IMR-90 (cell line): Measurements from ENCODE around the gene ZNF469. TPM values are rescaled to one million over a fixed set of nuclear protein-coding genes. Genes with fewer than 3 reads are reported as not detected.

ENCODE experiments used
- ATAC-seq: fragments of 200-7000 bp; cut with Tn5 transposase; 2 replicates; pipeline ENCODE4 v1.9.1; 2020; ENCODE audit warnings: low read depth, mild to moderate bottlenecking, moderate library complexity
- BruUV-seq: library from RNA; stranded (reverse); fragments of 400-500 nt; replicated peaks from 2 replicates; lab custom pipeline; 2021; lab: Mats Ljungman, UMichigan
- CTCF ChIA-PET: fragments of 300-600 bp; formaldehyde crosslinking; extraction: SDS; loops from one replicate; lab custom pipeline; 2021; ENCODE audit warnings: antibody characterized with exemption; lab: Yijun Ruan, JAX
- POLR2A ChIA-PET: fragments of 300-600 bp; sonication (Branson Sonifier 250); formaldehyde crosslinking; loops from one replicate; lab custom pipeline; 2022; ENCODE audit warnings: antibody characterized with exemption; ENCODE audit not compliant: unreplicated experiment; lab: Charles Lee
- DNase-seq: peaks from one replicate; pipeline ENCODE4 v3.0.0; 2013
- H2AFZ ChIP-seq: replicated peaks from 2 replicates; pipeline ENCODE3; 2013; ENCODE audit warnings: low read length, mild to moderate bottlenecking; ENCODE audit not compliant: poor library complexity
- H2AK5ac ChIP-seq: 2 replicates; pipeline ENCODE4 v1.6.1; 2013; ENCODE audit warnings: low read depth, low read length, inconsistent platforms
- H2AK9ac ChIP-seq: replicated peaks from 2 replicates; pipeline ENCODE3; 2013; ENCODE audit warnings: mild to moderate bottlenecking, low read depth, low read length, moderate library complexity; ENCODE audit not compliant: poor library complexity
- H2BK120ac ChIP-seq: 2 replicates; pipeline ENCODE4 v1.6.1; 2013; ENCODE audit warnings: low read depth, low read length, inconsistent platforms
- H2BK15ac ChIP-seq: 3 replicates; pipeline ENCODE4 v1.6.1; 2013; ENCODE audit warnings: low read depth, low read length, inconsistent platforms
- H2BK20ac ChIP-seq: 2 replicates; pipeline ENCODE4 v1.6.1; 2013; ENCODE audit warnings: low read depth, mild to moderate bottlenecking, inconsistent platforms, low read length, moderate library complexity
- H2BK5ac ChIP-seq: 2 replicates; pipeline ENCODE4 v1.6.1; 2013; ENCODE audit warnings: mild to moderate bottlenecking, low read depth, low read length, inconsistent platforms; ENCODE audit not compliant: poor library complexity, severe bottlenecking
- H3K14ac ChIP-seq: replicated peaks from 2 replicates; pipeline ENCODE4 v1.6.1; 2013; ENCODE audit warnings: low read depth, low read length, inconsistent platforms
- H3K18ac ChIP-seq: 2 replicates; pipeline ENCODE4 v1.6.1; 2013; ENCODE audit warnings: low read depth, low read length, control low read depth
- H3K23ac ChIP-seq: 2 replicates; pipeline ENCODE4 v1.6.1; 2013; ENCODE audit warnings: low read depth, low read length, inconsistent platforms
- H3K27ac ChIP-seq: 2 replicates; pipeline ENCODE4 v1.5.1; 2013; ENCODE audit warnings: mild to moderate bottlenecking, control low read depth, low read length; ENCODE audit not compliant: insufficient read depth
- H3K27me3 ChIP-seq: 2 replicates; pipeline ENCODE4 v1.6.1; 2013; ENCODE audit warnings: low read length; ENCODE audit not compliant: control insufficient read depth, insufficient read depth
- H3K36me3 ChIP-seq: 2 replicates; pipeline ENCODE4 v1.6.1; 2013; ENCODE audit warnings: low read length, mixed read lengths; ENCODE audit not compliant: control insufficient read depth, insufficient read depth
- H3K4ac ChIP-seq: 2 replicates; pipeline ENCODE4 v1.6.1; 2013; ENCODE audit warnings: low read depth, low read length, inconsistent platforms
- H3K4me1 ChIP-seq: 2 replicates; pipeline ENCODE4 v1.6.1; 2013; ENCODE audit warnings: low read length, mixed read lengths; ENCODE audit not compliant: control insufficient read depth, insufficient read depth
- H3K4me2 ChIP-seq: 2 replicates; pipeline ENCODE4 v1.6.1; 2013; ENCODE audit warnings: low read depth, mild to moderate bottlenecking, control low read depth, low read length, moderate library complexity
- H3K4me3 ChIP-seq: 2 replicates; pipeline ENCODE4 v1.5.1; 2013; ENCODE audit warnings: low read depth, mild to moderate bottlenecking, control low read depth, low read length, moderate library complexity; ENCODE audit not compliant: insufficient read depth
- H3K56ac ChIP-seq: 2 replicates; pipeline ENCODE4 v1.6.1; 2013; ENCODE audit warnings: low read length, inconsistent platforms; ENCODE audit not compliant: insufficient read depth; ENCODE audit errors: extremely low read depth
- H3K79me1 ChIP-seq, 2 experiments: 2 replicates each; pipeline ENCODE4 v1.6.1; 2013; ENCODE audit warnings: low read length in 2 of 2, inconsistent platforms in 1 of 2, low read depth in 1 of 2
- H3K9ac ChIP-seq: 2 replicates; pipeline ENCODE4 v1.6.1; 2013; ENCODE audit warnings: low read depth, low read length, control low read depth
- H3K9me1 ChIP-seq: 2 replicates; pipeline ENCODE4 v1.6.1; 2013; ENCODE audit warnings: low read length, inconsistent platforms; ENCODE audit not compliant: insufficient read depth
- H3K9me3 ChIP-seq: 2 replicates; pipeline ENCODE4 v1.6.1; 2013; ENCODE audit warnings: low read length; ENCODE audit not compliant: control insufficient read depth, insufficient read depth
- H4K20me1 ChIP-seq: 2 replicates; pipeline ENCODE4 v1.6.1; 2013; ENCODE audit warnings: low read length, inconsistent platforms; ENCODE audit not compliant: insufficient read depth
- H4K5ac ChIP-seq: 2 replicates; pipeline ENCODE4 v1.6.1; 2013; ENCODE audit warnings: mild to moderate bottlenecking, low read depth, low read length, control low read depth
- H4K8ac ChIP-seq, 2 experiments: 2 replicates each; pipeline ENCODE4 v1.6.1; 2013; ENCODE audit warnings: low read depth in 2 of 2, low read length in 2 of 2, control low read depth in 1 of 2, inconsistent platforms in 1 of 2
- H4K91ac ChIP-seq: 2 replicates; pipeline ENCODE4 v1.6.1; 2013; ENCODE audit warnings: low read depth, low read length, inconsistent platforms; ENCODE audit not compliant: insufficient read depth
- BHLHE40 ChIP-seq: fragments of 150-350 bp; IDR thresholded peaks from 2 replicates; pipeline ENCODE4 v1.6.1; 2016; ENCODE audit warnings: mild to moderate bottlenecking, low read depth, low read length
- CEBPB ChIP-seq: IDR thresholded peaks from 2 replicates; pipeline ENCODE4 v1.6.1; 2012; ENCODE audit warnings: low read depth, low read length, improper control_type of control experiment
- CHD1 ChIP-seq: IDR thresholded peaks from 2 replicates; pipeline ENCODE4 v1.6.1; 2012; ENCODE audit warnings: low read depth, low read length, improper control_type of control experiment
- ELK1 ChIP-seq: fragments of 150-350 bp; IDR thresholded peaks from 2 replicates; pipeline ENCODE4 v1.6.1; 2016; ENCODE audit warnings: low read depth, mild to moderate bottlenecking, low read length, moderate library complexity, borderline replicate concordance
- FOS ChIP-seq: fragments of 150-350 bp; IDR thresholded peaks from 2 replicates; pipeline ENCODE4 v1.6.1; 2016; ENCODE audit warnings: low read depth, low read length
- MAFK ChIP-seq: IDR thresholded peaks from 2 replicates; pipeline ENCODE4 v1.6.1; 2012; ENCODE audit warnings: low read depth, low read length, improper control_type of control experiment
- MAZ ChIP-seq: IDR thresholded peaks from 2 replicates; pipeline ENCODE4 v1.6.1; 2012; ENCODE audit warnings: low read depth, mild to moderate bottlenecking, low read length, improper control_type of control experiment, moderate library complexity, borderline replicate concordance
- MXI1 ChIP-seq: IDR thresholded peaks from 2 replicates; pipeline ENCODE4 v1.6.1; 2012; ENCODE audit warnings: low read depth, mild to moderate bottlenecking, low read length, moderate library complexity, borderline replicate concordance
- NFE2L2 ChIP-seq: fragments of 150-350 bp; IDR thresholded peaks from 2 replicates; pipeline ENCODE4 v1.6.1; 2016; ENCODE audit warnings: low read depth, mild to moderate bottlenecking, low read length
- POLR2A ChIP-seq: IDR thresholded peaks from 2 replicates; pipeline ENCODE4 v1.6.1; 2012; ENCODE audit warnings: mild to moderate bottlenecking, low read depth, low read length
- RAD21 ChIP-seq: IDR thresholded peaks from 2 replicates; pipeline ENCODE4 v1.6.1; 2012; ENCODE audit warnings: low read length, improper control_type of control experiment
- RCOR1 ChIP-seq: IDR thresholded peaks from 2 replicates; pipeline ENCODE4 v1.6.1; 2012; ENCODE audit warnings: mild to moderate bottlenecking, low read length, improper control_type of control experiment; ENCODE audit not compliant: insufficient replicate concordance
- RFX5 ChIP-seq: IDR thresholded peaks from 2 replicates; pipeline ENCODE4 v1.8.0; 2012; ENCODE audit warnings: low read depth, mild to moderate bottlenecking, low read length, moderate library complexity
- SMC3 ChIP-seq: fragments of 150-350 bp; IDR thresholded peaks from 2 replicates; pipeline ENCODE4 v1.6.1; 2016; ENCODE audit warnings: low read depth, mild to moderate bottlenecking, antibody characterized with exemption, low read length, moderate library complexity
- USF2 ChIP-seq: fragments of 150-350 bp; IDR thresholded peaks from 2 replicates; pipeline ENCODE4 v1.6.1; 2017; ENCODE audit warnings: mild to moderate bottlenecking, antibody characterized with exemption, low read length, low read depth
- WGBS, 2 experiments: methylation state at CpG; one replicate each; pipeline versions ENCODE4 v1.1.5 to v1.1.7; 2013; ENCODE audit warnings: missing lambda C conversion rate in 2 of 2; ENCODE audit not compliant: insufficient read length in 1 of 2; ENCODE audit errors: extremely low coverage in 2 of 2; 5-methylcytosine and 5-hydroxymethylcytosine counted together
- dilution Hi-C: fragments of 300-500 bp; cut with HindIII; formaldehyde crosslinking; loops from one replicate; pipeline ENCODE4 v1.14.3; 2018; ENCODE audit warnings: low sequenced_read_pairs; ENCODE audit not compliant: unreplicated experiment
- in situ Hi-C: fragments of 300-500 bp; cut with MboI; formaldehyde crosslinking; loops from 3 replicates; pipeline ENCODE4 v1.14.3; 2019; ENCODE audit warnings: low sequenced_read_pairs, inconsistent platforms, mixed read lengths
- intact Hi-C: fragments of 100-400 bp; cut with micrococcal nuclease; formaldehyde crosslinking; loops from 2 replicates; pipeline ENCODE4 v1.10.0; 2022
- polyA plus RNA-seq, 3 experiments: library from polyadenylated mRNA; depleted of rRNA; stranded (reverse); fragments of >200 nt; gene quantifications; 2 replicates each; pipeline ENCODE4 v1.2.3, GENCODE V29; 2012; ENCODE audit warnings: low replicate concordance in 1 of 3
- total RNA-seq: library from RNA; depleted of rRNA; stranded (reverse); fragments of >200 nt; gene quantifications from 2 replicates; pipeline ENCODE4 v1.2.3, GENCODE V29; 2012
- TF ChIP-seq, protein P1 (sequence below): conservative IDR thresholded peaks from 2 replicates; pipeline ENCODE4 v1.5.1; 2012; ENCODE audit warnings: mild to moderate bottlenecking, low read depth, low read length, improper control_type of control experiment

ZNF469 gene
- total and polyA plus RNA-seq, 2 of the 4 experiments (the other 2 are of a cell fraction), result 1.1 to 13.3 TPM

GRCh38 chr16:88407042-88407420 lies 24.3 kb downstream of the ZNF469 start:
- no peaks in the 10 kb centered on the region for H3K27me3 ChIP-seq
- ChIA-PET CTCF (no interaction called here), POLR2A (no interaction called here)
- dilution Hi-C loops (no loop called here), intact Hi-C loops (no loop called here), in situ Hi-C loops (no loop called here)
- no peak overlapping the region for H3K4ac ChIP-seq
- peaks cover 100% of the 10 kb centered on the region for H4K20me1 ChIP-seq
- no peak for DNase-seq
- no peaks in the 10 kb centered on the region for H3K9me3 ChIP-seq
- no peak overlapping the region for H2AFZ ChIP-seq
- BruUV-seq, result no TSS peak
- no peak overlapping the region for H4K91ac ChIP-seq
- WGBS, 2 experiments, result 97% methylated on average over 12 of the region's 20 CpGs; no CpG with 5 or more reads in 1 of the 2 experiments
- H3K9me1 ChIP-seq, result peaks cover 29% of the 10 kb centered on the region
- H3K14ac ChIP-seq, result no peak overlapping the region
- no peak overlapping the region for H3K9ac ChIP-seq
- no peak overlapping the region for H2BK120ac ChIP-seq
- no peak for ATAC-seq
- no peak for TF ChIP-seq MXI1
- TF ChIP-seq RFX5, result no peak
- TF ChIP-seq MAFK, result no peak
- TF ChIP-seq POLR2A, result no peak
- TF ChIP-seq CHD1, result no peak
- TF ChIP-seq USF2, result no peak
- TF ChIP-seq MAZ, result no peak
- no peak for TF ChIP-seq ELK1
- TF ChIP-seq, protein P1, sequence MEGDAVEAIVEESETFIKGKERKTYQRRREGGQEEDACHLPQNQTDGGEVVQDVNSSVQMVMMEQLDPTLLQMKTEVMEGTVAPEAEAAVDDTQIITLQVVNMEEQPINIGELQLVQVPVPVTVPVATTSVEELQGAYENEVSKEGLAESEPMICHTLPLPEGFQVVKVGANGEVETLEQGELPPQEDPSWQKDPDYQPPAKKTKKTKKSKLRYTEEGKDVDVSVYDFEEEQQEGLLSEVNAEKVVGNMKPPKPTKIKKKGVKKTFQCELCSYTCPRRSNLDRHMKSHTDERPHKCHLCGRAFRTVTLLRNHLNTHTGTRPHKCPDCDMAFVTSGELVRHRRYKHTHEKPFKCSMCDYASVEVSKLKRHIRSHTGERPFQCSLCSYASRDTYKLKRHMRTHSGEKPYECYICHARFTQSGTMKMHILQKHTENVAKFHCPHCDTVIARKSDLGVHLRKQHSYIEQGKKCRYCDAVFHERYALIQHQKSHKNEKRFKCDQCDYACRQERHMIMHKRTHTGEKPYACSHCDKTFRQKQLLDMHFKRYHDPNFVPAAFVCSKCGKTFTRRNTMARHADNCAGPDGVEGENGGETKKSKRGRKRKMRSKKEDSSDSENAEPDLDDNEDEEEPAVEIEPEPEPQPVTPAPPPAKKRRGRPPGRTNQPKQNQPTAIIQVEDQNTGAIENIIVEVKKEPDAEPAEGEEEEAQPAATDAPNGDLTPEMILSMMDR, result no peak
- no peak for TF ChIP-seq FOS
- no peak for TF ChIP-seq RAD21
- no peak for TF ChIP-seq SMC3
- TF ChIP-seq NFE2L2, result no peak
- TF ChIP-seq RCOR1, result no peak
- TF ChIP-seq BHLHE40, result no peak
- TF ChIP-seq CEBPB, result no peak
- no peak overlapping the region for H3K27ac ChIP-seq
- no peak overlapping the region for H4K5ac ChIP-seq
- no peak overlapping the region for H3K18ac ChIP-seq
- peaks cover 22% of the 10 kb centered on the region; the same call in 1 of the 2 replicates for H3K4me1 ChIP-seq
- no peak overlapping the region for H2BK15ac ChIP-seq
- H3K79me1 ChIP-seq, result peaks cover 22 to 89% of the 10 kb centered on the region in 2 experiments; a peak in 3 of 4 replicates
- H2AK5ac ChIP-seq, result no peak overlapping the region
- no peak overlapping the region for H3K4me3 ChIP-seq
- peaks cover 50% of the 10 kb centered on the region for H3K36me3 ChIP-seq
- no peak overlapping the region for H2AK9ac ChIP-seq
- H4K8ac ChIP-seq, result no peak overlapping the region
- H3K56ac ChIP-seq, result no peak overlapping the region
- H3K23ac ChIP-seq, result no peak overlapping the region
- H3K4me2 ChIP-seq, result no peak overlapping the region
- no peak overlapping the region for H2BK5ac ChIP-seq
- H2BK20ac ChIP-seq, result no peak overlapping the region
